Mesothelial cell of epicardium (in vitro differentiated cells): ENCODE results near the gene COX6B1. TPM values are rescaled to one million over a fixed set of nuclear protein-coding genes. Genes with fewer than 3 reads are reported as not detected.
A peak's percentile ranks its signal among the peaks of the same experiment; 100 is the strongest.

Experiments
- DNase-seq, 2 experiments: peaks; one replicate each; pipeline ENCODE4 v3.0.0; 2021; ENCODE audit warnings: low spot score in 2 of 2; ENCODE audit not compliant: unreplicated experiment in 2 of 2
- H3K27ac Mint-ChIP-seq: 2 replicates; pipeline ENCODE4 v1.8.0; 2021; ENCODE audit warnings: mixed read lengths
- H3K27me3 Mint-ChIP-seq: 2 replicates; pipeline ENCODE4 v1.8.0; 2021; ENCODE audit warnings: low read depth, mixed read lengths
- H3K36me3 Mint-ChIP-seq: 2 replicates; pipeline ENCODE4 v1.8.0; 2021; ENCODE audit warnings: mixed read lengths
- H3K4me1 Mint-ChIP-seq: 2 replicates; pipeline ENCODE4 v1.8.0; 2021; ENCODE audit warnings: mixed read lengths
- H3K4me3 Mint-ChIP-seq: 2 replicates; pipeline ENCODE4 v1.8.0; 2021; ENCODE audit warnings: mild to moderate bottlenecking, moderate library complexity, mixed read lengths
- H3K9me3 Mint-ChIP-seq: 2 replicates; pipeline ENCODE4 v1.8.0; 2021; ENCODE audit warnings: mixed read lengths
- total RNA-seq: library from RNA; stranded (reverse); gene quantifications from 3 replicates; pipeline ENCODE4 v1.2.1, GENCODE V29; 2021
- TF ChIP-seq, protein P1 (sequence below): fragments of 200-600 bp; sonication (generic); IDR thresholded peaks from one replicate; pipeline ENCODE4 v1.5.0; 2021; ENCODE audit warnings: antibody characterized with exemption; ENCODE audit not compliant: unreplicated experiment

Gene COX6B1
- total RNA-seq, 1 donor from 2014 or later = 284 TPM

DNA sequence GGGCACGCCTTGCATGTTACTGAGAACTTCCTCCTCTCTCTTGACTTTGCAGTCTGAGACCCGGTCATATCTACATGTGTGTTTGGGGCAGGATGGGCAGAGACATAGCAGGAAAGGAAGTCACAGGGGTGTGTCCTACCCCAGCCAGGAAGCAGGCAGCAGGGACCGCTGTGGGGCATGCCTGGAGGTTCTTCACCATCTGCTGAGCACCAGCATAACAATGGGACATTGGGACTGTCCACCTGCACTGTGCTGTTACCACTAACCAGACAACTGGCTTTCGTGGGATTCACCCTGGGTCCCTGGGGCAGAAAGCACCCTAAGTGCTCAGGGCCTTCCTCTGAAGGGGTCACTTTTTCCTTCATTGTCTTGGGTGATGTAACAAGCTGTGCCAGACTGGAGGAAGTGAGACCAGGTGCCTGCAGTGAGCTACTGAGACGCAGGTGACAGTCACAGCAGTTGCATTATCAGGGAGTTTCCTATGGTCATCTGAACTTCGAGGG lies 38.2 kb upstream of the COX6B1 start:
- no peak for DNase-seq
- H3K4me3 Mint-ChIP-seq = no peak overlapping the region
- TF ChIP-seq, protein P1, sequence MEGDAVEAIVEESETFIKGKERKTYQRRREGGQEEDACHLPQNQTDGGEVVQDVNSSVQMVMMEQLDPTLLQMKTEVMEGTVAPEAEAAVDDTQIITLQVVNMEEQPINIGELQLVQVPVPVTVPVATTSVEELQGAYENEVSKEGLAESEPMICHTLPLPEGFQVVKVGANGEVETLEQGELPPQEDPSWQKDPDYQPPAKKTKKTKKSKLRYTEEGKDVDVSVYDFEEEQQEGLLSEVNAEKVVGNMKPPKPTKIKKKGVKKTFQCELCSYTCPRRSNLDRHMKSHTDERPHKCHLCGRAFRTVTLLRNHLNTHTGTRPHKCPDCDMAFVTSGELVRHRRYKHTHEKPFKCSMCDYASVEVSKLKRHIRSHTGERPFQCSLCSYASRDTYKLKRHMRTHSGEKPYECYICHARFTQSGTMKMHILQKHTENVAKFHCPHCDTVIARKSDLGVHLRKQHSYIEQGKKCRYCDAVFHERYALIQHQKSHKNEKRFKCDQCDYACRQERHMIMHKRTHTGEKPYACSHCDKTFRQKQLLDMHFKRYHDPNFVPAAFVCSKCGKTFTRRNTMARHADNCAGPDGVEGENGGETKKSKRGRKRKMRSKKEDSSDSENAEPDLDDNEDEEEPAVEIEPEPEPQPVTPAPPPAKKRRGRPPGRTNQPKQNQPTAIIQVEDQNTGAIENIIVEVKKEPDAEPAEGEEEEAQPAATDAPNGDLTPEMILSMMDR = no peak
- no peaks in the 10 kb centered on the region for H3K4me1 Mint-ChIP-seq
- H3K36me3 Mint-ChIP-seq = no peaks in the 10 kb centered on the region
- H3K27ac Mint-ChIP-seq = no peak overlapping the region
- peaks cover 11% of the 10 kb centered on the region for H3K9me3 Mint-ChIP-seq
- H3K27me3 Mint-ChIP-seq = peaks cover 2% of the 10 kb centered on the region

DNA sequence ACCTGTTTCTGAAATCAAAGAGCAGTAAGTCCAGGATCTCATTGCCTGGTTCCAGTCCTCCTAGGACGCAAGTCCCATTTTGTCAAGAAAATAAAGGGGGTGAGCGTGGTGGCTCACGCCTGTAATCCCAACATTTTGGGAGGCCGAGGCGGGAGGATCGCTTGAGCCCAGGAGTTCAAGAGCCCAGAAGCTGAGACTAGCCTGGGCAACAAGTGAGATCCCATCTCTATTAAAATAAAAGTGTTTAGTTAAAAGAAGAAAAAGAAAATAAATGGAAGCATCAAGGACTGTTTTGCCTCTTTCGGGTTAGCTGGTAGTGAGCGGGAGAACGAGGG lies 35.9 kb upstream of the COX6B1 start:
- TF ChIP-seq, protein P1 = no peak
- peaks cover 11% of the 10 kb centered on the region for H3K9me3 Mint-ChIP-seq
- peak overlapping the region; percentile 83 for H3K4me3 Mint-ChIP-seq
- no peak for DNase-seq
- peaks cover 4% of the 10 kb centered on the region for H3K36me3 Mint-ChIP-seq
- no peaks in the 10 kb centered on the region for H3K4me1 Mint-ChIP-seq
- peak overlapping the region; percentile 77 for H3K27ac Mint-ChIP-seq
- peaks cover 2% of the 10 kb centered on the region for H3K27me3 Mint-ChIP-seq

DNA sequence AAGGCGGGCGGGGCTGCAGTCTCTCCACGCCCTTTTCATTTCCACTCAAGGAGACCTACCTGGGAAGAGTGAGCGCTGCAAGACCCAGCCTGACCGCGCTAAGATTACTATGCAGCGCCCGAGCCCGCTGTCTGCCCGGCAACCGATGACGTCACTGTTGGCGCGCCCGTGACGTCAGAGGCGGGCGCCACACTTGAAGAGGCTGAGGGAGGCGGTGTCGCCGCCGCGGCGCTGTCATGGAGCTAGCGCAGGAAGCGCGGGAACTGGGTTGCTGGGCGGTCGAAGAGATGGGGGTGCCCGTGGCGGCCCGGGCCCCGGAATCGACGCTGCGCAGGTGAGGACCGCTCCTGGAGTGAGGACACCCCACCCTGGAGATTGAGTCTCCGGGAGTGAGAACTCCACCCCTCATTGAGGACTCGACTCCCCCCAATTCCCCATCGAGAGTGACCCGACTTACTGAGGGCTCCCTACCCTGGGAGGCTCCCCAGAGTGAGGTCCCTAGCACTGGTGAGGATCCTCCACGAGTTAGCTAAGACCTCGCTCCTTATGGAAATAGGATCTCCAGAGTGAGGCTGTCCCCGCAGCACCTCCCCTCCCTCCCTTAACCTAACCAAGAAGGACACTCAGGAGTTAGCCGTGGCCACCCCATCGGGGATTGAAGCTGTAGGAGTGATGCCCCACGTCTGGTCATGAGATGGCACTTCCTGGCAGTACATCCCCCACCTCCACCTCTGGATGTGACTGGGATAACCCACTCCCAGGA lies 35.4 kb upstream of the COX6B1 start, which contains the start of gene HAUS5:
HAUS5 (plus strand) TSS at position 177 of the 763 bp plus-strand sequence; CDS start at position 237, 60 bp downstream.
- TF ChIP-seq, protein P1 = no peak
- Mint-ChIP-seq H3K27ac (peak within 1 kb of the TSS; percentile 77), H3K4me1 (no peaks in the 10 kb centered on the region), H3K36me3 (peaks cover 4% of the 10 kb centered on the region), H3K4me3 (peak within 1 kb of the TSS; percentile 83), H3K9me3 (peaks cover 7% of the 10 kb centered on the region), H3K27me3 (peaks cover 2% of the 10 kb centered on the region)
- DNase-seq = peak; percentile 94 to 99

DNA sequence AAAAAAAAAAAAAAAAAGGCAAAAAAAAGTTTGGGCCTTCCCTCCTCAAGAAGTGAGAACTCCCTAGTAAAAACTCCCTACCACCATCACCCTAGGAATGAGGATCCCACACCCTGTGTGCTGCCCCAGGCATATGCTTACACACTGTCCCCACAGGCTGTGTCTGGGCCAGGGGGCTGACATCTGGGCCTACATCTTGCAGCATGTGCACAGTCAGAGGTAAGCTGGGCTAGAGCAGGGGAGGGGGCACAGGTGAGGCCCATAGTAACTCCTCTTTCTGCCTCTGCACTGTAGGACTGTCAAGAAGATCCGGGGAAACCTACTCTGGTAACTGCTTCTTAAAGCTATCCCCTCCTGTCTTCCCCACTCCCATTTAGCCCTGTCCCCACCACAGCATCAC lies 34.5 kb upstream of the COX6B1 start:
- peaks cover 4% of the 10 kb centered on the region for H3K36me3 Mint-ChIP-seq
- no peak overlapping the region for H3K27ac Mint-ChIP-seq
- H3K27me3 Mint-ChIP-seq = no peaks in the 10 kb centered on the region
- TF ChIP-seq, protein P1 = no peak
- peak overlapping the region; percentile 83 for H3K4me3 Mint-ChIP-seq
- H3K9me3 Mint-ChIP-seq = peaks cover 2% of the 10 kb centered on the region
- no peak for DNase-seq
- no peaks in the 10 kb centered on the region for H3K4me1 Mint-ChIP-seq

DNA sequence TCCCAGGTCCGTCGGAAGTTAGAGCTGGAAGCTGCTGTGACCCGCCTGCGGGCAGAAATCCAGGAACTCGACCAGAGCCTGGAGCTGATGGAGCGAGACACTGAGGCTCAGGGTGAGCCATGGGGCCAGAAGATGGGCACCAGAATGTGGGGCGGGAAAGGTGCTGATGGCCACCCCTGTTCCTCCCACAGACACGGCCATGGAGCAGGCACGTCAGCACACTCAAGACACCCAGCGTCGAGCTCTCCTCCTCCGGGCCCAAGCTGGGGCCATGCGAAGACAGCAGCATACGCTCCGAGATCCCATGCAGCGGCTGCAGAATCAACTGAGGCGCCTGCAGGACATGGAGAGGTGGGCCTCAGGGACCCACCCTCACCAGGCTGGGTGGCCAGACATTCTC lies 33.1 kb upstream of the COX6B1 start:
- Mint-ChIP-seq H3K4me3 (no peak overlapping the region), H3K27me3 (no peaks in the 10 kb centered on the region), H3K27ac (no peak overlapping the region), H3K4me1 (no peaks in the 10 kb centered on the region), H3K9me3 (no peaks in the 10 kb centered on the region), H3K36me3 (peaks cover 4% of the 10 kb centered on the region)
- TF ChIP-seq, protein P1 = no peak
- no peak for DNase-seq
